ENCODE results near the gene ALOX5.

ALOX5 gene

GRCh38 chr10:45432700-45433472 is 58.9 kb downstream of the ALOX5 start:
- no peaks in the 10 kb centered on the region for H3K27me3 Mint-ChIP-seq
- no peaks in the 10 kb centered on the region for H3K36me3 Mint-ChIP-seq (ENCODE audit: low read depth)
- no peak for ATAC-seq
- DNase-seq: no peak
- peaks cover 23% of the 10 kb centered on the region for H3K4me1 Mint-ChIP-seq
- no peaks in the 10 kb centered on the region for H3K9me3 Mint-ChIP-seq
- H3K27ac Mint-ChIP-seq: peak overlapping the region; percentile 3
- H3K4me3 Mint-ChIP-seq: no peak overlapping the region

DNA sequence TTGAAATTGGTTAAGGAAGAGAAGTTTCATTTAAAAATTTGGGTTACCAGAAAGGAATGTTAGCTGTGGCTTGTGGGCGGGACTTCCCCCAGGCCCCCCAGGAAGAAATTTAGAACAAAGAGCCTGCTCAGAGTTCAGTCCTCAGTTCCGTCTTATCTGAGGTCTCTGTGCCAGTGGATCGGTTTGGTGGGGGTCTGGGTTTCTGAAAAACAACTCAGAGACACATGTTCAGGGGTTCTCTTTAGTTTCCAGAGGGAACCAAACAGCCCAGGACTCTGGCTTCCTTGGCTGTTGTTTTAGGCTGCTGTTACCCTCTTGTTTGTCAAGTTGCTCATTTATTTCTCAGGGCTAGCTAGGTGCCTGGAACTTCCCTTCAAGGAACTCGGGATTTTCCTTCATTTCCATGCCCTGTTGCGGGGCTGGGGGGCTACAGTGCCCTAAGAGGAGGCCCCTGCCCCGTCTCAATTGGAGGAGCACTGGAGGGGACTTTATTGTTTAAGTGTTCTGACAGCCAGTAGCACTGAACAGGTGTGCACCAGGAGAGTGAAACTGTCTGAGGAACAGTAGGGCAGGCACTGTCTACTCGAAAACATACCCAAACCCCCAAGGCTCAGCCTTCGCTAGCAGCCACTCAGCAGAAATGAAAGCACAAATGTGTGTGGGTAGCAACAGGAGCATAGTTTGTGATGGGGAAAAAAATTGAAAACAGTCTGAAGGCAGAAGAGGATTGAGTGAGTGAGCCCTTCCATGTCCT is 59.9 kb downstream of the ALOX5 start:
- Mint-ChIP-seq H3K4me1 (peaks cover 23% of the 10 kb centered on the region), H3K36me3 (ENCODE audit: low read depth) (no peaks in the 10 kb centered on the region), H3K9me3 (no peaks in the 10 kb centered on the region), H3K27me3 (no peaks in the 10 kb centered on the region), H3K4me3 (no peak overlapping the region), H3K27ac (peak overlapping the region; percentile 3)
- DNase-seq (no peak), ATAC-seq (no peak)

DNA sequence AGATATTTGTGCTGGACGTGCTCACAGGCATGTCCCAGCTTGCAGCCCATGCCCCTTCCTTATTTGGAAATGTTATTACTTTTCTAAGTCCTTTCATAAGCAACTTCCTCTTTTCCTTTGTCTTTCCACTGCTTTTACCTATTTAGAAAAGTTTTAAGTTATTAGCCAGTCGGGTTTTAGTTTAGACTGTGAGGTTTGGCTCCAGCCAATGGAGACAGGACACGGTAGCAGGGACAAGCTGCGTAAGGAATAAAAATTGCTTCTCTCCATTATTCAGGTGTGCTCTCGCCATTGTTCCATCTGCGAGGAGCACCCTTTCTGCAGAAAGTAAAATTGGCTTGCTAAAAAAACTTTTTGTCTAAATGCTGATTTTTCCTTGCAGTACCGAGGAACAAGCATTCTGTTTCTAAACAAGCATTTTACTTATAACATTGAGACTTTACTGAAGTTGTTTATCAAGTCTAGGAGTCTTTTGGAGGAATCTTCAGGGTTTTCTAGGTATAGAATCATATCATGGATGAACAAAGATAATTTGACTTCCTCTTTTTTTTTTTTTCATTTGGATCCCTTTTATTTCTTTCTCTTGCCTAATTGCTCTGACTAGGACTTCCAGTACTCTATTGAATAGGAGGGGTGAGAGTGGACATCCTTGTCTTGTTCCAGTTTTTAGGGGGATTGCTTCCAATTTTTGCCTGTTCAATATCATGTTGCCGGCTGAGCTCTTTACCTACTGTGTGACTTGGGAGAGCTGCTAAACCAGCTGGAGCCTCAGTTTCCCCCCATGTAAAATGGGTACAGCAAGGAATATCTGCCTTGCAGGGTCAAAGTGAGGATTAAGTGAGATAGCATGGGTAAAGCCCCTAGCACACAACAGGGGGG is 63.8 kb downstream of the ALOX5 start:
- no peak for DNase-seq
- Mint-ChIP-seq H3K4me1 (peaks cover 18% of the 10 kb centered on the region), H3K4me3 (no peak overlapping the region), H3K27ac (no peak overlapping the region), H3K36me3 (ENCODE audit: low read depth) (no peaks in the 10 kb centered on the region), H3K27me3 (no peaks in the 10 kb centered on the region), H3K9me3 (no peaks in the 10 kb centered on the region)
- no peak for ATAC-seq

DNA sequence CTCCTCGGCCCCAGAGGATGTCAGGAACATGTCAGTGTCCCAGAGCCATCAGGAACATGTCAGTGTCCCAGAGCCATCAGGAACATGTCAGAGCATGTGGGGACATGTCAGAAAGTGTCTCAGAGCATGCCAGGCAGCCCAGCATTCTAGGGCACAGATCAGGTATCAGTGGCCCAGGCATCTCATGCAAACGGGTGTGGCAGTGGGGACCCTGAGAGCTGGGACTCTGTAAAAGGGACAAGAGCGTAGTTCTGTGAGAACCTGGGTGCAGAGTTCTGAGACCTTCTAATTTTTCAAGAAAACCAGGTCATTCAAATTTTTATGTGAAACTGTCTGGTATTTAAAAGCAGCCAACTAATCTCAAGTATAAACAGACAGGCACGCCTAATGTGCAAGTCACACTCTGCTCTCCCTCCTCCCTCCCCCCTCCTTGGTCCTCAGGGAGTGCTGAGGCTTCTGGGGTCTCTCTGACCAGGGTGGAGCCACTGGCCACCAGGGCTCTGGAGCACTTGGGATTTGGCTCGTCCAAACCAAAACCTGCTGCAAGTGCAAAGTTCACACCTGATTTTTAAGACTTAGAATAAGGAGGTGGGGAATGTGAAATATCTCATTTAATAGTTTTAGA is 64.6 kb downstream of the ALOX5 start:
- no peak overlapping the region for H3K4me3 Mint-ChIP-seq
- H3K4me1 Mint-ChIP-seq: peaks cover 11% of the 10 kb centered on the region
- H3K27ac Mint-ChIP-seq: no peak overlapping the region
- no peaks in the 10 kb centered on the region for H3K9me3 Mint-ChIP-seq
- H3K27me3 Mint-ChIP-seq: no peaks in the 10 kb centered on the region
- H3K36me3 Mint-ChIP-seq (ENCODE audit: low read depth): no peaks in the 10 kb centered on the region
- no peak for DNase-seq
- ATAC-seq: no peak

DNA sequence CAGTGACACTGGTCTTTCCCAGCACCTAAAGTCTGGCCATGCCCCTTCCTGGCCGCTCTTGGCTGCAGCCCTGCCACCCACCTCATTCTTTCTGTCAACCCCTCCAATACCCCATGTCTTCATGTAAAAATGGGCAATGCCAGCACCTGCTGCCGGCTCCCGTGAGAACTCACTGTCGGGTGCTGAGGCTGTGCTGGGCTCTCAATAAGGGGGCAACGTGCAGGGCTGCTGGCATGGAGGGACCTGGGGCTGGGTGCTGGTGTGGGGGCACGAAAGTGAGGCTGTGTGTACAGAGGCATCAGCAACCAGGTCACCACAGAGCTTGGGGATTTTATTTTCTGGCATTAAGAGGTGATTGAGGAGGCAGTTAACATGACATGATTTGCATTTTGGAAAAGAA is 65.3 kb downstream of the ALOX5 start:
- no peaks in the 10 kb centered on the region for H3K27me3 Mint-ChIP-seq
- H3K4me1 Mint-ChIP-seq: peaks cover 3% of the 10 kb centered on the region
- no peak for ATAC-seq
- H3K4me3 Mint-ChIP-seq: no peak overlapping the region
- no peaks in the 10 kb centered on the region for H3K9me3 Mint-ChIP-seq
- H3K27ac Mint-ChIP-seq: no peak overlapping the region
- no peak for DNase-seq
- no peaks in the 10 kb centered on the region for H3K36me3 Mint-ChIP-seq (ENCODE audit: low read depth)

- Mint-ChIP-seq H3K4me1 (no peaks in the 10 kb centered on the region), H3K27ac (no peak overlapping the region), H3K27me3 (no peaks in the 10 kb centered on the region), H3K9me3 (no peaks in the 10 kb centered on the region), H3K36me3 (ENCODE audit: low read depth) (no peaks in the 10 kb centered on the region), H3K4me3 (no peak overlapping the region)
- DNase-seq: no peak
- no peak for ATAC-seq
Measured at GRCh38 chr10:45439873-45440272, 65.9 kb downstream of the ALOX5 start.

DNA sequence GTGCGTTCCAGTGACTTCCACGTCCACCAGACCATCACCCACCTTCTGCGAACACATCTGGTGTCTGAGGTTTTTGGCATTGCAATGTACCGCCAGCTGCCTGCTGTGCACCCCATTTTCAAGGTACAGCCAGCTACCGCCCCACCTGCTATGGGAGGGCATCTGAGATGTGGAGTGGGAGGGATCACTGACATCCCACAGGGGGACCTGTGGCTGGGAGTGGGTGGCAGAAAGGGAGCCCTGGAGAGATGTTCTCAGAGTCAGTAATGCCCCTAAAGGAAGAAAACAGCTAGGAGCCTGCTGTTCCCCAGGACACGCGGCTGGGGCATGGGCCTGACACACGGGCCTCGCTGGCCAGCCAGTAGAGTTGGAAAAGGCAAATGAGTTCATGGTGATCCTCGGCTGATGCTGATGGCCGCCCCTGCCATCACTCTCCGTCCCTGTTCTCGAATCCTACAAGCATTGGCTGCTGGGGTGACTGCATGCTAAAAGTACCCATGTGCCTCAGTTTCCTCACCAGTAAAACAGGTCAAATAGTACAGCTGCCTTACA is 66.6 kb downstream of the ALOX5 start:
- ATAC-seq (no peak), DNase-seq (no peak)
- no peak overlapping the region for H3K4me3 Mint-ChIP-seq
- H3K27ac Mint-ChIP-seq: no peak overlapping the region
- H3K27me3 Mint-ChIP-seq: no peaks in the 10 kb centered on the region
- H3K36me3 Mint-ChIP-seq (ENCODE audit: low read depth): no peaks in the 10 kb centered on the region
- no peaks in the 10 kb centered on the region for H3K4me1 Mint-ChIP-seq
- no peaks in the 10 kb centered on the region for H3K9me3 Mint-ChIP-seq

- DNase-seq (no peak), ATAC-seq (no peak)
- Mint-ChIP-seq H3K27ac (no peak overlapping the region), H3K36me3 (ENCODE audit: low read depth) (no peaks in the 10 kb centered on the region), H3K9me3 (no peaks in the 10 kb centered on the region), H3K4me3 (no peak overlapping the region), H3K4me1 (no peaks in the 10 kb centered on the region), H3K27me3 (no peaks in the 10 kb centered on the region)
Measured at GRCh38 chr10:45441239-45442190, 67.5 kb downstream of the ALOX5 start.

GRCh38 chr10:45442251-45442650 is 68.2 kb downstream of the ALOX5 start:
- ATAC-seq: peak; percentile 8
- H3K27ac Mint-ChIP-seq: no peak overlapping the region
- no peaks in the 10 kb centered on the region for H3K4me1 Mint-ChIP-seq
- H3K27me3 Mint-ChIP-seq: no peaks in the 10 kb centered on the region
- H3K36me3 Mint-ChIP-seq (ENCODE audit: low read depth): no peaks in the 10 kb centered on the region
- DNase-seq: no peak
- H3K9me3 Mint-ChIP-seq: no peaks in the 10 kb centered on the region
- no peak overlapping the region for H3K4me3 Mint-ChIP-seq

- DNase-seq (no peak), ATAC-seq (peak; percentile 14)
- no peaks in the 10 kb centered on the region for H3K4me1 Mint-ChIP-seq
- no peaks in the 10 kb centered on the region for H3K36me3 Mint-ChIP-seq (ENCODE audit: low read depth)
- H3K9me3 Mint-ChIP-seq: no peaks in the 10 kb centered on the region
- no peak overlapping the region for H3K4me3 Mint-ChIP-seq
- H3K27me3 Mint-ChIP-seq: no peaks in the 10 kb centered on the region
- H3K27ac Mint-ChIP-seq: no peak overlapping the region
Measured at GRCh38 chr10:45442662-45443061, 68.6 kb downstream of the ALOX5 start.

- Mint-ChIP-seq H3K9me3 (no peaks in the 10 kb centered on the region), H3K36me3 (ENCODE audit: low read depth) (no peaks in the 10 kb centered on the region), H3K4me1 (no peaks in the 10 kb centered on the region), H3K27me3 (no peaks in the 10 kb centered on the region), H3K27ac (no peak overlapping the region), H3K4me3 (no peak overlapping the region)
- ATAC-seq (no peak), DNase-seq (no peak)
Measured at GRCh38 chr10:45443101-45444009, 69.3 kb downstream of the ALOX5 start.

DNA sequence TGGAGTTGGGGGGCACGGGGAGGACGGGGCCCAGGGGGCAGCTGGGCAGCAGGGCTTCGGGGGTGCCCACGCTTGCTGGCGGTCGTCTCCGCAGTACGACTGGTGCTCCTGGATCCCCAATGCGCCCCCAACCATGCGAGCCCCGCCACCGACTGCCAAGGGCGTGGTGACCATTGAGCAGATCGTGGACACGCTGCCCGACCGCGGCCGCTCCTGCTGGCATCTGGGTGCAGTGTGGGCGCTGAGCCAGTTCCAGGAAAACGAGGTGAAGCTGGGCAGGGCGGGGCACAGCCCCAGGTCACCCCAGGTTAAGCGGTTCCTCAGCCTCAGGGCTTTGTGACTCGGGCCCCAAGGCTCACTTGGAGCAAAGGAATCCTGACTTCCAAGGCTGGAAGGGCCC is 70.0 kb downstream of the ALOX5 start:
- no peaks in the 10 kb centered on the region for H3K4me1 Mint-ChIP-seq
- H3K27ac Mint-ChIP-seq: no peak overlapping the region
- DNase-seq: no peak
- no peaks in the 10 kb centered on the region for H3K9me3 Mint-ChIP-seq
- no peaks in the 10 kb centered on the region for H3K36me3 Mint-ChIP-seq (ENCODE audit: low read depth)
- no peak for ATAC-seq
- no peak overlapping the region for H3K4me3 Mint-ChIP-seq
- no peaks in the 10 kb centered on the region for H3K27me3 Mint-ChIP-seq
